ENCODE data around the gene CABP1.

CABP1 gene

DNA sequence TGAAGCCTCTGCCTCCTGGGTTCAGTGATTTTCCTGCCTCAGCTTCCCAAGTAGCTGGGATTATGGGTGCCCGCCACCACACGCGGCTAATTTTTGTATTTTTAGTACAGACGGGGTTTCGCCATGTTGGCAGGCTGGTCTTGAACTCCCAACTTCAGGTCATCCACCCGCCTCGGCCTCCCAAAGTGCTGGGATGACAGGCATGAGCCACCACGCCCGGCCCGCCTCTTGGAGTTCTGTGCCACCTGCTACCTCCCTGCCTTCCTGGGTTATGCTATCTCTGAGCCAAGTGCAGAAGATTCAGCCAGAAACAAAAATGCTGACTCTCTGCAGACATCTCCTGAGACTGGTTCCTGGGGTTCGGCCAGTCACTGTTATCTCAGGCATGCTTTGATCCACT lies 13.2 kb downstream of the CABP1 start:
- no peak overlapping the region for H3K27ac ChIP-seq (ENCODE audit: low read depth, low read length)
- 0 out of 2 replicates have a peak, but pooled peaks cover 9% of the 10 kb centered on the region for H3K27me3 ChIP-seq (ENCODE audit: insufficient read depth, low read length)
- H3K36me3 ChIP-seq (ENCODE audit: insufficient read depth, low read length), result no peaks in the 10 kb centered on the region
- no peaks in the 10 kb centered on the region for H3K79me2 ChIP-seq (ENCODE audit: control insufficient read depth, insufficient read depth, low read length, unreplicated experiment)
- peaks cover 3% of the 10 kb centered on the region for H3K4me1 ChIP-seq (ENCODE audit: control insufficient read depth, insufficient read depth, low read length, unreplicated experiment)
- H3K4me3 ChIP-seq (ENCODE audit: low read depth, low read length), result no peak overlapping the region
- no peak overlapping the region for H2AFZ ChIP-seq (ENCODE audit: low read length, unreplicated experiment)

DNA sequence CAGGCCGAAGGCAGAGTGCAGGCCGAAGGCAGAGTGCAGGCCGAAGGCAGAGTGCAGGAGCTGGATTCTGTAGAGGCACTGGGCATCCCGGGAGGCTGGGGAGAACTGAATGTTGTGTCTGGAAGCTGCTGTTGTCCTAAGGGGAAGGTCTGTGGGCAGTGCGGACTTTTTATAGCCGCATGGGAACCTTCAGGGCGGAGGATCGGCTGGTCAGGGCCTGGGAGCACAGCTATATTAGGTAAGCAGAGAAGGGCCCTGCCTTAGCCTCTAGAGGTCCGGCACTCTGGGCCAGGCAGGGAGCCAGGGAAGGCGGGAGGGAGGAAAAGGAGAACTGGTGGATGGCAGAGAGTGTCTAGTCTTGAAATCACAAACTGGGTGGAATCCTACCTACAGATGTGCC lies 14.2 kb downstream of the CABP1 start:
- Histone ChIP-seq H3K4me1 (ENCODE audit: control insufficient read depth, insufficient read depth, low read length, unreplicated experiment) (peaks cover 3% of the 10 kb centered on the region), H2AFZ (ENCODE audit: low read length, unreplicated experiment) (no peak overlapping the region), H3K79me2 (ENCODE audit: control insufficient read depth, insufficient read depth, low read length, unreplicated experiment) (no peaks in the 10 kb centered on the region), H3K36me3 (ENCODE audit: insufficient read depth, low read length) (no peaks in the 10 kb centered on the region), H3K4me3 (ENCODE audit: low read depth, low read length) (no peak overlapping the region), H3K27me3 (ENCODE audit: insufficient read depth, low read length) (0 out of 2 replicates have a peak, but pooled peaks cover 9% of the 10 kb centered on the region), H3K27ac (ENCODE audit: low read depth, low read length) (no peak overlapping the region)

DNA sequence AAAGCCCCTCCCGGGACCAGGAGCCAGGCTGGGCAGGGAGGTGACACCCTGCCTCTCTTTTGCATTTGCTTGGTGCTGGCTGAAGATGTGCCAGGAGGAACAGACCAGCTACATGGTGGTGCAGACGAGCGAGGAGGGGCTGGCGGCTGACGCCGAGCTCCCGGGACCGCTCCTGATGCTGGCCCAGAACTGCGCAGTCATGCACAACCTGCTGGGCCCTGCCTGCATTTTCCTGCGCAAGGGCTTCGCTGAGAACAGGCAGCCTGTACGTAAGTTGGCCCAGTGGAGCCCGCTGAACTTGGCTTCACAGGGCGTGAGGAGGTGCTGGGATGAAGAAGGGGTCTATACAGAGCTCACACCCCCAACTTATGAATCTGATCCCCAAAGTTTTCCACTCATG lies 15.6 kb downstream of the CABP1 start:
- Histone ChIP-seq H3K27ac (ENCODE audit: low read depth, low read length) (no peak overlapping the region), H3K4me3 (ENCODE audit: low read depth, low read length) (no peak overlapping the region), H3K4me1 (ENCODE audit: control insufficient read depth, insufficient read depth, low read length, unreplicated experiment) (no peaks in the 10 kb centered on the region), H3K79me2 (ENCODE audit: control insufficient read depth, insufficient read depth, low read length, unreplicated experiment) (no peaks in the 10 kb centered on the region), H3K36me3 (ENCODE audit: insufficient read depth, low read length) (no peaks in the 10 kb centered on the region), H2AFZ (ENCODE audit: low read length, unreplicated experiment) (no peak overlapping the region), H3K27me3 (ENCODE audit: insufficient read depth, low read length) (peaks cover 3% of the 10 kb centered on the region; the same call in 1 of the 2 replicates)

DNA sequence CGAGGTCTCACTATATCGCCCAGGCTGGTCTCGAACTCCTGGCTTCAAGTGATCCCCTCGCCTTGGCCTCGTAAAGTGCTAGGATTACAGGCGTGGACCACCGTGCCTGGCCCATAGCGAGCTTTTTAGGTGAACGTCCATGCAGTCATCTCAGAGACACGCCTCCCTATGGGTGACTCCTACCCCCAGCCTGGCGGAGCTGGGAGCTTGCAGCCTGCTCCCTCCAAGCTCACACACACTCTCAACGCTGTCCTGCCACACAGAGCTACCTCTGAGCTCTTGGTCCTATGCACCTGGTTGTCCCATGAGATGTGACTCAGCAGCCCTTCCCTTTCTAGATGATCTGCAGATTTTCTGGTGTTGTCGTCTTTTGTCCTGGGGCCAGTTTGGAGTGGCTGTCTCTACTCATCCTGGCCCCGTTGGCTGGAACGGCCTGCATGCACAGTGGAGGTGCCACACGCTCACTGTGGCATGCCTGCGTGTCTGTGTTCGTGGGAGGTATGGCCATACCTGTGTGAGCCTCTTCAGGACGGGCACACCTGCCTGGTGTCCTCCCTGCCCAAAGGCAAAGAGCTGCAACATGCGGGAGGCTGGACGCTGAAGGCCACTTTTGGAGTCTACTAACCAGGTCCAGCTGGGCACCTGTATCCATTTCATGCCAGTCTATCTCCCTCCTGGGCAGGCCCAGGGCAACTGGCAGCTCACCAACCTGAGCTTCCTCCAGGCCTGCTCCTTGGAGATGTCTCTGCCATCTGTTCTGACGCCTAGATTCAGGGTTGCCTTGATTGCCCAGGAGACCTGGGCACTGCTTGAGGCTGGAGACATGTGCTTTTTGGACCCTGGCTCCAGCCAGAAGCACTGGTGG lies 18.1 kb downstream of the CABP1 start:
- Histone ChIP-seq H3K4me1 (ENCODE audit: control insufficient read depth, insufficient read depth, low read length, unreplicated experiment) (no peaks in the 10 kb centered on the region), H2AFZ (ENCODE audit: low read length, unreplicated experiment) (no peak overlapping the region), H3K27ac (ENCODE audit: low read depth, low read length) (no peak overlapping the region), H3K4me3 (ENCODE audit: low read depth, low read length) (no peak overlapping the region), H3K27me3 (ENCODE audit: insufficient read depth, low read length) (peaks cover 8% of the 10 kb centered on the region; the same call in 1 of the 2 replicates), H3K36me3 (ENCODE audit: insufficient read depth, low read length) (no peaks in the 10 kb centered on the region), H3K79me2 (ENCODE audit: control insufficient read depth, insufficient read depth, low read length, unreplicated experiment) (no peaks in the 10 kb centered on the region)

DNA sequence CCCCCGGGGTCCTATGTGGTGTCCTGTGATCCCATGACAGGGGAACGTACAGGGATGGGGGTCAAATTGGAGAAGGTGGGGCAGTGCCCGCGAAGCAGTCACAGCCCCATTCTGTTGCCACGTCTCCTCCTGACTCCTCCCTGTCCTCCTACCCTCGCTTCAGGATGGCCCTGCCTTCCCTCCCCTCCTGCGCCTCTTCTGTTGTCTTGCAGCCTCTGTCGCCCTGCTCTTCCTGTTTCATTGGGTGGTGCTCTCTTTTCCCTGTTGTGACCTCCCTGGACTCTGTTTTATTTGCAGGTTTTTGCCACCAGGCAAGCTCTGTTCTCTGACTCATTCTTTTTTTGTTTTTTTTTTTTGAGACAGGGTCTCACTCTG lies 18.7 kb downstream of the CABP1 start:
- Histone ChIP-seq H3K4me3 (ENCODE audit: low read depth, low read length) (no peak overlapping the region), H3K36me3 (ENCODE audit: insufficient read depth, low read length) (no peaks in the 10 kb centered on the region), H3K27ac (ENCODE audit: low read depth, low read length) (no peak overlapping the region), H3K4me1 (ENCODE audit: control insufficient read depth, insufficient read depth, low read length, unreplicated experiment) (no peaks in the 10 kb centered on the region), H2AFZ (ENCODE audit: low read length, unreplicated experiment) (no peak overlapping the region), H3K27me3 (ENCODE audit: insufficient read depth, low read length) (peaks cover 8% of the 10 kb centered on the region; the same call in 1 of the 2 replicates), H3K79me2 (ENCODE audit: control insufficient read depth, insufficient read depth, low read length, unreplicated experiment) (no peaks in the 10 kb centered on the region)

DNA sequence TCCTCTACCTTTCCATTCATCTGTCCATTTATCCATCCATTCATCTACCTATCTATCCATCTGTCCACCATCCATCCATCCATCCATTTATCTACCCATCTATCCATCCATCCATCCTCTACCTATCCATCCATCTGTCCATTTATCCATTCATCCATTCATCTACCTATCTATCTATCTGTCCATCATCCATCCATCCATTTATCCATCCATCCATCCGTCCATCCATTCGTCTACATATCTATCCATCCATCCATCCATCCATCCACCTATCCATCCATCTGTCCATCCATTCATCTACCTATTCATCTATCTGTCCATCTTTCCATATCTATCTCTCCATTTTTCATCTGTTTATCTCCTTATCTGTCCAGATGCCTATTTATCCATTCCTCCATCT lies 21.0 kb downstream of the CABP1 start:
- Histone ChIP-seq H3K27ac (ENCODE audit: low read depth, low read length) (no peak overlapping the region), H3K36me3 (ENCODE audit: insufficient read depth, low read length) (no peaks in the 10 kb centered on the region), H3K27me3 (ENCODE audit: insufficient read depth, low read length) (peaks cover 8% of the 10 kb centered on the region; the same call in 1 of the 2 replicates), H2AFZ (ENCODE audit: low read length, unreplicated experiment) (no peak overlapping the region), H3K4me1 (ENCODE audit: control insufficient read depth, insufficient read depth, low read length, unreplicated experiment) (no peaks in the 10 kb centered on the region), H3K4me3 (ENCODE audit: low read depth, low read length) (no peak overlapping the region), H3K79me2 (ENCODE audit: control insufficient read depth, insufficient read depth, low read length, unreplicated experiment) (no peaks in the 10 kb centered on the region)

DNA sequence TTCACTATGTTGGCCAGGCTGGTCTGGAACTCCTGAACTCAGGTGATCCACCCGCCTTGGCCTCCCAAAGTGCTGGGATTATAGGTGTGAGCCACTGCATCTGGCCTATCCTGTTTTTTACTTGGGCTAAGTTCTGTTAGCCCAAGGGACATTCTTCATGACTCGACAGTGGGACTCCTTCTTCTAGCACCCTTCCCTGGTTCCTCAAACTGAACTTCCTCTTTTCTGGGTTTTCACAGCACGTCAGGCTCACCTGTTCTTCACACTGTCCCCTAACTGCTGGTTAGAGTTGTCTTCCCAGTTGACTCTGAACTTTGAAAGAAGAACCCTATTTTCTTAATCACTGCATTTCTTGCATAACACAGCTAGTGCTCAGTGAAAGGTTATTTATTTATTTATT lies 22.5 kb downstream of the CABP1 start:
- Histone ChIP-seq H3K4me3 (ENCODE audit: low read depth, low read length) (no peak overlapping the region), H3K36me3 (ENCODE audit: insufficient read depth, low read length) (no peaks in the 10 kb centered on the region), H3K27me3 (ENCODE audit: insufficient read depth, low read length) (peaks cover 8% of the 10 kb centered on the region; the same call in 1 of the 2 replicates), H3K27ac (ENCODE audit: low read depth, low read length) (no peak overlapping the region), H3K4me1 (ENCODE audit: control insufficient read depth, insufficient read depth, low read length, unreplicated experiment) (no peaks in the 10 kb centered on the region), H2AFZ (ENCODE audit: low read length, unreplicated experiment) (no peak overlapping the region), H3K79me2 (ENCODE audit: control insufficient read depth, insufficient read depth, low read length, unreplicated experiment) (no peaks in the 10 kb centered on the region)

DNA sequence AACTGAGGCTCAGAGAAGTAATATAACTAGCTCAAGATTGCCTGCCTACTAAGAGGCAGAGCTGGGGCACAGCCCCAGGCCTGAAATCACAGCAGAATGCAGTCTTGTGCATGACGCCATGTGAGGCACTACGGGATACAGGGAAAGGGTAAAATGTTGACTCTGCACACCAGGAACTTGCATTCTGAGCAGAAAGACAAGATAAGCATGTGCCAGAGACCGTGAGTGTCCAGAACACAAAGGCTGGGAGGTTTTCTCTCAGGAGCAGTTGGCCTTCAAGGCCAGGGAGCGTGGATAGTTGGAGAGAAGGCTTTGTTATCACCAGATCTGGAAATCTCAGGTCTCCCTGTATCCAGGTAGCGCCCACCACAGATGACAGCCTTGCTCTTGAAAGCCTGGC lies 23.3 kb downstream of the CABP1 start:
- Histone ChIP-seq H3K36me3 (ENCODE audit: insufficient read depth, low read length) (no peaks in the 10 kb centered on the region), H2AFZ (ENCODE audit: low read length, unreplicated experiment) (no peak overlapping the region), H3K27me3 (ENCODE audit: insufficient read depth, low read length) (peaks cover 8% of the 10 kb centered on the region; the same call in 1 of the 2 replicates), H3K79me2 (ENCODE audit: control insufficient read depth, insufficient read depth, low read length, unreplicated experiment) (no peaks in the 10 kb centered on the region), H3K4me3 (ENCODE audit: low read depth, low read length) (no peak overlapping the region), H3K27ac (ENCODE audit: low read depth, low read length) (no peak overlapping the region), H3K4me1 (ENCODE audit: control insufficient read depth, insufficient read depth, low read length, unreplicated experiment) (no peaks in the 10 kb centered on the region)

DNA sequence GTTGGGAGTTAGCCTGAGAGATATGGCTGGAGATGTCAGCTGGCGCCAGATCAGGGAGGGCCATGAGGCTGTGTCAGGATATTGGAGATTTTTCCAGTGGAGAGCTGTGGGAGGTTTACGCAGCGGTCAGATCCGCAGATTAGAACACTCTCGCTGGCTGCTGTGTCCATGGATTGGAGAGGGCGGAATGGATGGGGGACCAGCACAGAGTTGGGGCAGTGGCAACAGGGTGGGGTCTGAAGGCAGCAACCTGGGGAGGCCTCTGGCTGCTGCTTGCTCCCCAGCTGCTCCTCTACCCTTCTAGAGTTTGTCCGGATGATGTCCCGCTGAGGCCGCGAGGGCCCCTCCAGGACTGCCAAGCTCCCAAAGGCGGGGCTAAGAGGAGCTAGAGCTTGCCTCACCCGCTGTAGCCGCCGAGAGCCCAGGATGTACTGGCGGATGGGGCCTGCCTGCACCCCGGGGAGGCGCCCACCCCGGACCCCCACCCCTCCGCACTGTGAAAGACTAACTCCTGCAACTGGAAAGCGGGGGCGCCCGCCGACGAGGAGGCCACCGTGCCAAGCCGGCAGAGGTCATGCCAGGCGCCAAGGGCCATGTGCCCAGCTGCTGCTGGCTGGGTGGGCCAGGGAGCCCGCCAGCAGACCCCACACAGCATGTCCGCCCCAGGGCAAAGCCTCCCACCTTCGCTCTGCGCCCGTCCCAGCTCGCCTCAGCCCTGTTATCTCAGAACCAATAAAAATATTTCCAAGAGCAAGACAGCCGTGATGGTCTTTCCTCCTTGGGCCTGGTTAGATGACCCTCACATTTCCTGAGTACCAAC lies 26.4 kb downstream of the CABP1 start:
- H2AFZ ChIP-seq (ENCODE audit: low read length, unreplicated experiment), result peak overlapping the region; percentile 23
- H3K27ac ChIP-seq (ENCODE audit: low read depth, low read length), result no peak overlapping the region
- no peak overlapping the region for H3K4me3 ChIP-seq (ENCODE audit: low read depth, low read length)
- peaks cover 9% of the 10 kb centered on the region for H3K4me1 ChIP-seq (ENCODE audit: control insufficient read depth, insufficient read depth, low read length, unreplicated experiment)
- peaks cover 3% of the 10 kb centered on the region; the same call in 1 of the 2 replicates for H3K27me3 ChIP-seq (ENCODE audit: insufficient read depth, low read length)
- no peaks in the 10 kb centered on the region for H3K36me3 ChIP-seq (ENCODE audit: insufficient read depth, low read length)
- no peaks in the 10 kb centered on the region for H3K79me2 ChIP-seq (ENCODE audit: control insufficient read depth, insufficient read depth, low read length, unreplicated experiment)

DNA sequence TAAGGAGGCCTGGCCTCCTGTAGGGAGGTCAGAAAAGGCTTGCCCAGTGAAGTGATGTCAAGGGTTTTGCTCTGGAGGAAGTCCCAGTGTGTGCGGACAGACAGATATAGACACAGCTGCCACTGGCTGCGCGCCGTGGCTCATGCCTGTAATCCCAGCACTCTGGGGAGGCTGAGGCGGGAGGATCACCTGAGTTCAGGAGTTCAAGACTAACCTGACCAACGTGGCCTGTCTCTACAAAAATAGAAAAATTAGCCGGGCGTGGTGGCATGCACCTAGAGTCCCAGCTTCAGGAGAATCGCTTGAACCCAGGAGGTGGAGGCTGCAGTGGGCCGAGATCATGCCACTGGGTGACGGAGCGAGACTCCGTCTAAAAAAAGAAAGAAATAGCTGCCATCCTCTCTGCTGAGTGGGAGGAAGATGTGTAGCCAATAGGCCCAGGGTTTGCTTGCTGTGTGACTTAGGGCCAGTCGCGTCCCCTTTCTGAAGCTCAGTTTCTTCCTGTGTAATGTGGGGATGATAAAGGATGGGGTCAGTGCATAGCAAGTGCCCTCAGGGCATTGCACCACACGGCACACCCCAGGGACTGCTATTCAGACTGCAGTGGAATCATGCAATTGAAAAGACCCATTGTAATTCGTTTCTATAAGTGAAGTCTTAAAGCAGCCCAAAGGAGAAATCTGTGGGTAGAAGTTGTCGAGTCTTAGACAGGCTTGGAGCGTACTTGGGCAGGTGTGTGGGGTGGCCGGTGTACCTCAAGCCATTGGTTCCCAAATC lies 27.9 kb downstream of the CABP1 start:
- no peak overlapping the region for H2AFZ ChIP-seq (ENCODE audit: low read length, unreplicated experiment)
- peaks cover 9% of the 10 kb centered on the region for H3K4me1 ChIP-seq (ENCODE audit: control insufficient read depth, insufficient read depth, low read length, unreplicated experiment)
- no peaks in the 10 kb centered on the region for H3K27me3 ChIP-seq (ENCODE audit: insufficient read depth, low read length)
- H3K79me2 ChIP-seq (ENCODE audit: control insufficient read depth, insufficient read depth, low read length, unreplicated experiment), result no peaks in the 10 kb centered on the region
- no peak overlapping the region for H3K4me3 ChIP-seq (ENCODE audit: low read depth, low read length)
- H3K27ac ChIP-seq (ENCODE audit: low read depth, low read length), result no peak overlapping the region
- no peaks in the 10 kb centered on the region for H3K36me3 ChIP-seq (ENCODE audit: insufficient read depth, low read length)
